ENCODE data around the gene CYP4F8.

CYP4F8 gene

DNA sequence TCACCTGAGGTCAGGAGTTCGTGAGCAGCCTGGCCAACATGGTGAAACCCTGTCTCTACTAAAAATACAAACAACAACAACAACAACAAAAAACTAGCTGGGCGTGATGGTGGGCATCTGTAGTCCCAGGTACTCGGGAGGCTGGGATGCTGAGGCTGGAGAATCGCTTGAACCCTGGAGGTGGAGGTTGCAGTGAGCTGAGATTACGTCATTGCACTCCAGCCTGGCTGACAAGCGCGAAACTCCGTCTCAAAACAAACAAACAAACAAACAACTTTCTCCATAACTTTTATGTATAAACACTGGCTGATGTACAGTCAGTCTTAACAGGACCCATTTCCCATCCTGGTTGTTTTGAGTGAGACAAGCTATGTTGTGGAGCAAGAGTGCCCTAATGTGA is 5.8 kb upstream of the CYP4F8 start:
- Histone ChIP-seq H3K36me3 (ENCODE audit: insufficient read depth, low read length) (no peaks in the 10 kb centered on the region), H3K27ac (no peak overlapping the region)

DNA sequence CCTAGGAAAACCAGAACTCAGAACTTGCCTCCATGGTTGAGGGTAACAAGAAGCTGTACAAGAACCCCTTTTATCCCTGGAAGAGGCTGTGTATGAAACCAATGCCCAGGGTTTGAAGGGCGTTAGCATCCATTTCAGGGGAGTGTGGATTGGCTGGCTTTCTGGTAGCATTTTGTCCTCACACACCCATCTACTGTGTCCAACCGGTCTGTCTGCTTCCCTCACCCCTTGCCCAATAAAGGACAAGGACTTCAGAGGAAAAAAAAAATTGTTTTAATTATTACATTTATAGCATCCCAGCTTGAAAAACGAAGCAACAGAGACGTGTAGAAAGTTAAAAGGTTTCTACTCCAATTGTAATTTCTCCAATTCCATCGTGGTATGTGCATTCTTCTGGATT is 2.7 kb upstream of the CYP4F8 start:
- H3K27ac ChIP-seq: no peak overlapping the region
- H3K9me3 ChIP-seq (ENCODE audit: low read depth, low read length): no peaks in the 10 kb centered on the region
- DNase-seq (ENCODE audit: low read depth, low spot score): no peak
- no peak overlapping the region for H3K4me3 ChIP-seq
- no peaks in the 10 kb centered on the region for H3K36me3 ChIP-seq (ENCODE audit: insufficient read depth, low read length)
- no peak overlapping the region for H3K9ac ChIP-seq (ENCODE audit: insufficient read length)
- TF ChIP-seq EZH2 (IDR thresholded peaks at IDR 0.05) (no peak), POLR2AphosphoS5 (IDR thresholded peaks at IDR 0.05; ENCODE audit: borderline replicate concordance, low read depth, low read length) (no peak), FOXP2 (optimal IDR thresholded peaks at IDR 0.05; ENCODE audit: control extremely low read depth, extremely low read length, insufficient read depth) (no peak)

More for the DNA sequence above, 5.8 kb upstream of the CYP4F8 start:
- no peak overlapping the region for H3K9ac ChIP-seq (ENCODE audit: insufficient read length)
- TF ChIP-seq EZH2 (IDR thresholded peaks at IDR 0.05) (no peak), POLR2AphosphoS5 (IDR thresholded peaks at IDR 0.05; ENCODE audit: borderline replicate concordance, low read depth, low read length) (no peak), FOXP2 (optimal IDR thresholded peaks at IDR 0.05; ENCODE audit: control extremely low read depth, extremely low read length, insufficient read depth) (no peak)
- no peak for DNase-seq (ENCODE audit: low read depth, low spot score)
- no peaks in the 10 kb centered on the region for H3K9me3 ChIP-seq (ENCODE audit: low read depth, low read length)
- no peak overlapping the region for H3K4me3 ChIP-seq

DNA sequence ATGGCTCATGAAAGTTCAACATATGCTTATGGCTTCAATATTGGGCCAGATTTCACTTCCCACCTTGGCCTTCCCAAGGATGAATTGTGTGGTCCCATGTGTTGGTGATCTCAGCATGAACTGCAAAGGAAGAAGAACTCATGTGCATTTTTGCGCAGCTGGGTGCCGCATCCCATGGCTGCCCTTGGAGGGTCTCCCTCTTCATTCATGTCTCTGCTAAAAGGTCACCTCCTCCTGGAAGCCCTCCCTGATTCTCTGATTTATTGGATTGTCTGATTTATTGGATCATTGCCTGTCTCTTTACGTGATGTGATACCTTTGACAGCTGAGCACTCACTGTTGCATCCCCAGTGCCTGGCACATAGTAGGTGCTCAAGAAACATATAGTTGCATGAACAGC is 1.7 kb upstream of the CYP4F8 start:
- TF ChIP-seq FOXP2 (optimal IDR thresholded peaks at IDR 0.05; ENCODE audit: control extremely low read depth, extremely low read length, insufficient read depth) (no peak), EZH2 (IDR thresholded peaks at IDR 0.05) (no peak), POLR2AphosphoS5 (IDR thresholded peaks at IDR 0.05; ENCODE audit: borderline replicate concordance, low read depth, low read length) (no peak)
- H3K9me3 ChIP-seq (ENCODE audit: low read depth, low read length): no peaks in the 10 kb centered on the region
- DNase-seq (ENCODE audit: low read depth, low spot score): no peak
- no peak overlapping the region for H3K4me3 ChIP-seq
- no peak overlapping the region for H3K27ac ChIP-seq
- H3K9ac ChIP-seq (ENCODE audit: insufficient read length): no peak overlapping the region
- H3K36me3 ChIP-seq (ENCODE audit: insufficient read depth, low read length): no peaks in the 10 kb centered on the region

DNA sequence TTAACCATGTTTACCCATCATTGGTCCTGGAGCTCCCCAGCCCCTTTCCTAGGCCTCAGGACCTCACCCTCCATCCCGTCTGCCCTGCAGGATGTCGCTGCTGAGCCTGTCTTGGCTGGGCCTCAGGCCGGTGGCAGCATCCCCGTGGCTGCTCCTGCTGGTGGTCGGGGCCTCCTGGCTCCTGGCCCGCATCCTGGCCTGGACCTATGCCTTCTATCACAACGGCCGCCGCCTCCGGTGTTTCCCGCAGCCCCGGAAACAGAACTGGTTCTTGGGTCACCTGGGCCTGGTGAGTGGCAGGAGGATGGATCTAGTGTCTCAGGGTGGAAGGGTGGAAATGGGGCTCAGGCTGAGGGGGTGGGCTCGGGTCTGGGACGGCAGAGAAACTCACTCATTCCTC is 508 bp downstream of the CYP4F8 start:
- no peaks in the 10 kb centered on the region for H3K9me3 ChIP-seq (ENCODE audit: low read depth, low read length)

DNA sequence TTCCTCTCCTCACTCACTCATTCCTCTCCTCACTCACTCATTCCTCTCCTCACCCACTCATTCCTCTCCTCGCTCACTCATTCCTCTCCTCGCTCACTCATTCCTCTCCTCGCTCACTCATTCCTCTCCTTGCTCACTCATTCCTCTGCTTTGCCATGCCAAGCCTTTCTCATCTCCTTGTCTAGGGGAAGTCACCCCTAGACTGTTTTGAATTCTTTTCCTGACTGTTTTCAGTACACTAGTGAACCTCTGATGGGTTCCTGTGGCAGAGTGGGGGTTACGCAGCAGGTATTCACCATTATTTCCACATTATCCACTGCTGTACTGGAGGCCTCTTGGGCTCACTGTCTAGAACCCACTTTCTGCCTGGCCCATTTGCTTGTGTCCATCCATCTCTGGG is 1.2 kb downstream of the CYP4F8 start:
- no peak for TF ChIP-seq POLR2AphosphoS5 (IDR thresholded peaks at IDR 0.05; ENCODE audit: borderline replicate concordance, low read depth, low read length)
- no peak for TF ChIP-seq EZH2 (IDR thresholded peaks at IDR 0.05)
- no peak for TF ChIP-seq FOXP2 (optimal IDR thresholded peaks at IDR 0.05; ENCODE audit: control extremely low read depth, extremely low read length, insufficient read depth)
- DNase-seq (ENCODE audit: low read depth, low spot score): no peak
- H3K9me3 ChIP-seq (ENCODE audit: low read depth, low read length): no peaks in the 10 kb centered on the region
- H3K27ac ChIP-seq: no peak overlapping the region
- no peak overlapping the region for H3K4me3 ChIP-seq
- no peak overlapping the region for H3K9ac ChIP-seq (ENCODE audit: insufficient read length)
- no peaks in the 10 kb centered on the region for H3K36me3 ChIP-seq (ENCODE audit: insufficient read depth, low read length)

More for the DNA sequence above, 508 bp downstream of the CYP4F8 start:
- TF ChIP-seq FOXP2 (optimal IDR thresholded peaks at IDR 0.05; ENCODE audit: control extremely low read depth, extremely low read length, insufficient read depth) (no peak), EZH2 (IDR thresholded peaks at IDR 0.05) (no peak), POLR2AphosphoS5 (IDR thresholded peaks at IDR 0.05; ENCODE audit: borderline replicate concordance, low read depth, low read length) (no peak)
- H3K27ac ChIP-seq: no peak overlapping the region
- H3K36me3 ChIP-seq (ENCODE audit: insufficient read depth, low read length): no peaks in the 10 kb centered on the region
- no peak overlapping the region for H3K4me3 ChIP-seq
- DNase-seq (ENCODE audit: low read depth, low spot score): no peak
- H3K9ac ChIP-seq (ENCODE audit: insufficient read length): no peak overlapping the region

DNA sequence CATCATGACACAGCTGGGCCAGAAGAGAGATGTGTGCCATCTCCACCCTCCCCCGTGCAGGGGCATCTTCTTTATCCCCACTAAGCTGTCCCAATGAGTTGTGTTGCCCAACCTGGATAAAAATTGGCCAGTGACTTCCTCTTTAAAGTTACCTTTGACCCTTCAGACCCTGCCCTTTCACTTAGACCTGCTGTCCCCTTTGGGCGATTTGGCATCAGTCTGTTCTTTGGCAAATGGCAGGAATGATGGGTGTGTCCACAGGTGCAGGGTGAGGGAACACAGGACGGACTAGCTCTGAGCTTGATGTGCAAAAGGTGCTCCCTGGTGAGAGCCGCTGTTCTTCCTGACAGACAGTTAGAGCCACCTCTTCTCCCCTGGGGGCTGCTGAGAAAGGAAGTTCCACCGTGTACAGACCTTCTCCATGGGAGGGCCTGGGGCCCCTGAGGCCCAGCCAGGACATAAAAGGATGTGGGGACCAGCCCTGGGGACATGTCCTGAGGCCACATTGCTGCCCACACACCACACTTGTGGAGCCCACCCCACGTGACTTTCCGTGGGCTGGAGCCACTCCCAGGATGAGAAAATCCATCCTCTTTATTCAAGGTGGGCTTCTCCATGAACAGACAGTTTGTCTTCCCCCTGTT is 1.7 kb downstream of the CYP4F8 start:
- Histone ChIP-seq H3K9ac (ENCODE audit: insufficient read length) (no peak overlapping the region), H3K27ac (no peak overlapping the region), H3K4me3 (no peak overlapping the region), H3K36me3 (ENCODE audit: insufficient read depth, low read length) (no peaks in the 10 kb centered on the region), H3K9me3 (ENCODE audit: low read depth, low read length) (no peaks in the 10 kb centered on the region)
- DNase-seq (ENCODE audit: low read depth, low spot score): no peak
- no peak for TF ChIP-seq EZH2 (IDR thresholded peaks at IDR 0.05)
- no peak for TF ChIP-seq FOXP2 (optimal IDR thresholded peaks at IDR 0.05; ENCODE audit: control extremely low read depth, extremely low read length, insufficient read depth)
- no peak for TF ChIP-seq POLR2AphosphoS5 (IDR thresholded peaks at IDR 0.05; ENCODE audit: borderline replicate concordance, low read depth, low read length)

DNA sequence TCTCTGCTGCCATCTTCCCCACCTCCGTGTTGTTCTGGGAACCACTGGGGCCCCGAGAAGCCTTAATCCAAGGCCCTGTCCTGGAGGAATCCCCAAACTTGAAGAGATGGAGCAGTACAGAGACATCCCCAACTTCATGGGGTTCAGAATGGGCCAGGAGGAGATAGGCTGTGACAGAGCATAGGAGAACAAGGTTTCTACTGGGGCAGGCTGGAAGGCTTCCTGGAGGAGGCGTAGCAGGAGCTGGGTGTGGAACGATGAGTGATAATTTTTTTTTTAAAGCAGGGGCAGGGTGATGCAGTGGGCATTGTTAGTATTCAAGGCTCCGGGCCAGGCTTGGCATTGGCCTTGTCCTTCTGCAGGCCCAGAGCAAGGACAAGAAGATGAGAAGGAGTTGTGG is 3.3 kb downstream of the CYP4F8 start:
- no peak for DNase-seq (ENCODE audit: low read depth, low spot score)
- no peaks in the 10 kb centered on the region for H3K36me3 ChIP-seq (ENCODE audit: insufficient read depth, low read length)
- no peak overlapping the region for H3K27ac ChIP-seq
- no peak overlapping the region for H3K4me3 ChIP-seq
- no peak overlapping the region for H3K9ac ChIP-seq (ENCODE audit: insufficient read length)
- H3K9me3 ChIP-seq (ENCODE audit: low read depth, low read length): no peaks in the 10 kb centered on the region
- TF ChIP-seq FOXP2 (optimal IDR thresholded peaks at IDR 0.05; ENCODE audit: control extremely low read depth, extremely low read length, insufficient read depth) (no peak), EZH2 (IDR thresholded peaks at IDR 0.05) (no peak), POLR2AphosphoS5 (IDR thresholded peaks at IDR 0.05; ENCODE audit: borderline replicate concordance, low read depth, low read length) (no peak)

DNA sequence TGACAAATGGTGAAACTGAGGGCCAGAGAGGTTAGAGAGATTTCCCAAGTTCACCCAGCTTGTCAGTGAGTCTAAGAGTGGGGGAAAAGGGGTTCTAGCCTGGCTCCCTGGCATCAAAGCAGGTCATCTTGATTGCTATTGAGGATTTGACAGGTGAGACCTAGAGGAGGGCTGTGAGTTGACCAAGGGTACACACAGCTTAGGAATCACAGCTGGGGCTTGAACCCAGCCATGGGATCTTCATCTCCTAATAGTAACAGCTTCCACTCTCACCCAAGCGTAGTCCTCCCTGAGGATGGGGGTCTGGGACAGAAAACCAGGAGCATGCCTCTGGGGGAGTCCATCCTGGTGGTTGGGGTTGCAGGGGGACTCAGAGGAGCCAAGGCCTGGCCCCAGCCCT is 6.8 kb downstream of the CYP4F8 start:
- no peak overlapping the region for H3K9ac ChIP-seq (ENCODE audit: insufficient read length)
- H3K4me3 ChIP-seq: no peak overlapping the region
- H3K36me3 ChIP-seq (ENCODE audit: insufficient read depth, low read length): no peaks in the 10 kb centered on the region
- TF ChIP-seq FOXP2 (optimal IDR thresholded peaks at IDR 0.05; ENCODE audit: control extremely low read depth, extremely low read length, insufficient read depth): no peak
- TF ChIP-seq POLR2AphosphoS5 (IDR thresholded peaks at IDR 0.05; ENCODE audit: borderline replicate concordance, low read depth, low read length): no peak
- no peak for TF ChIP-seq EZH2 (IDR thresholded peaks at IDR 0.05)
- no peaks in the 10 kb centered on the region for H3K9me3 ChIP-seq (ENCODE audit: low read depth, low read length)
- H3K27ac ChIP-seq: no peak overlapping the region
- no peak for DNase-seq (ENCODE audit: low read depth, low spot score)

DNA sequence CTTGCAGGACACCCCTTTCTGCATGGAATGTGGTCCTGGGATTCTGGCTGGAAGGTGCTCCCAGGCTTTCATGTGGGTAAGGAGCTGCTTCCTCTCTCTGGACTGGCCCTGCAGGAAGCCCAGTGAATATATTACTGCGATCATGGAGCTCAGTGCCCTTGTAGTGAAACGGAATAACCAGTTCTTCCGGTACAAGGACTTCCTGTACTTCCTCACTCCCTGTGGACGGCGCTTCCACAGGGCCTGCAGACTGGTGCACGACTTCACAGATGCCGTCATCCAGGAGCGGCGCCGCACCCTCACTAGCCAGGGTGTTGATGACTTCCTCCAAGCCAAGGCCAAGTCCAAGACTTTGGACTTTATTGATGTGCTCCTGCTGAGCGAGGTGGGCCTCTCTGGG is 8.0 kb downstream of the CYP4F8 start:
- no peak for DNase-seq (ENCODE audit: low read depth, low spot score)
- TF ChIP-seq POLR2AphosphoS5 (IDR thresholded peaks at IDR 0.05; ENCODE audit: borderline replicate concordance, low read depth, low read length) (no peak), FOXP2 (optimal IDR thresholded peaks at IDR 0.05; ENCODE audit: control extremely low read depth, extremely low read length, insufficient read depth) (no peak), EZH2 (IDR thresholded peaks at IDR 0.05) (no peak)
- H3K4me3 ChIP-seq: no peak overlapping the region
- H3K27ac ChIP-seq: no peak overlapping the region
- H3K36me3 ChIP-seq (ENCODE audit: insufficient read depth, low read length): no peaks in the 10 kb centered on the region
- no peaks in the 10 kb centered on the region for H3K9me3 ChIP-seq (ENCODE audit: low read depth, low read length)
- H3K9ac ChIP-seq (ENCODE audit: insufficient read length): no peak overlapping the region
